Stimulated activated CD4-positive, alpha-beta T cell treated with anti-CD3 and anti-CD28 coated beads, Interleukin-2, amount 100 ng/mL, for 48 hours (primary cell): ENCODE measurements around the gene PKLR.
A peak's percentile ranks its signal among the peaks of the same experiment; 100 is the strongest.
"Not testable (repeated sequence)": the region's sequence is repeated elsewhere in the genome, so short reads cannot be mapped to it uniquely, and the experiment has no call there.

ENCODE experiments used
- DNase-seq, 2 donors: peaks; one replicate each; pipeline ENCODE4 v3.0.0-alpha.2; 2020

PKLR gene

DNA sequence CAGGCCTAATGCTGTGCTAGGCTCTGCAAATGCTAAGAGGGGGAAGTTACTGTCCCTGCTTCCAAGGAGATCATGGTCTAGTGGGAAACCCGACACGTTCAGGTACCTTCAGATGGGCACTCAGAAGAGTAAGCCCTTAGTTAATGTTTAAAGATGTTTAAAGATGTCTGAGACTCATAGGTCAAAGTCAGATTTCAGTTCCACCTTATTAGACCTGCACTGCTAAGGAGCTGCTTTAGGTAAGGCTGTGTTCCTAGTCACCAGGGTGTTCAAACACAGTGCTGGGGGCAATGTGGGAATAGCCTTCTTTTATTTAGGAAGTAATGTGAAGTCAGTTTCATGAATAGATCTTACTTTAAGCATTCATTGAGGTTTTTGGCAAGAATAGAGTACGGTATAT, 15.7 kb upstream of the PKLR start:
- no peak for DNase-seq

DNA sequence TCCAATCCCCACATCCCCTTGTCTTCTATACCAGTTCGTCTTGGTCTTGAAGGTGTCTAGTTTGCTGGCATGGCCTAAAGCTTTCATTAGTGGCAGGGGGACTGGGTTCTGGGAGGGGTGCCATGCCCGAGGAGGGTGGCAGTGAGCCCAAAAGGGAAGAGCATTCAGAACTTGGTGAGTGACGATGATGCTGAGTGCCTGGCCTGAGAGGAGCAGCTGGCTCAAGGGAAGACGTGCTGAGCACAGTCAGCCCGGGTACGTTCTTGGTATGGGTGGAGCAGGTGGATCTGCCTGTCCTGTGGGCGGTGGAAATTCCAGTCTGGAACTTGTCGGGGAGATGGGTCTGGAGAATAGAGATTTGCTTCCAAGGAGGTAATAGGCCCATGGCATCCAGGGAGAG, 12.0 kb upstream of the PKLR start:
- no peak for DNase-seq

DNA sequence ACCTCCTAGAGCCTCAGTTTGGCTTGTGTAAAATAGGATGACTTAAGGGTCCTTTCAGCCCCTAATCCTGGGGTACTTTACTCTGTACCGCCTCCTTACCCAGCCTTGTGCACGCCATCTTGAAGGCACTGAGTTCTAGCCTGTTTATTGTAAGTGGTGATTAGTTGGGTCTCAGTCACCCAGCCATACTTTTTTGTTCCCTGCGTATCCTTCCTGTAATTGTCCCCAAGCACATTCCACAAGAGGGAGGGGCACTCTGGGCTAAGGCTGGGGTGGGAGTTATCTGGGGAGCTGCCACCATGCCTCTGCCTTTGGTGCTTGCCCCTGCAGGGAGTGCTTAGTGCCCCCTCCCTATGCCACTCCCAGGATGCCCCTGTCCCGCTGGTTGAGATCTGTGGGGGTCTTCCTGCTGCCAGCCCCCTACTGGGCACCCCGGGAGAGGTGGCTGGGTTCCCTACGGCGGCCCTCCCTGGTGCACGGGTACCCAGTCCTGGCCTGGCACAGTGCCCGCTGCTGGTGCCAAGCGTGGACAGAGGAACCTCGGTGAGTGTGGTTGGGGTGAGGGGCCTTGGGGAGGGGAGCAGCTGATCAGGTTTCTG, 8.3 kb upstream of the PKLR start:
- no peak for DNase-seq

DNA sequence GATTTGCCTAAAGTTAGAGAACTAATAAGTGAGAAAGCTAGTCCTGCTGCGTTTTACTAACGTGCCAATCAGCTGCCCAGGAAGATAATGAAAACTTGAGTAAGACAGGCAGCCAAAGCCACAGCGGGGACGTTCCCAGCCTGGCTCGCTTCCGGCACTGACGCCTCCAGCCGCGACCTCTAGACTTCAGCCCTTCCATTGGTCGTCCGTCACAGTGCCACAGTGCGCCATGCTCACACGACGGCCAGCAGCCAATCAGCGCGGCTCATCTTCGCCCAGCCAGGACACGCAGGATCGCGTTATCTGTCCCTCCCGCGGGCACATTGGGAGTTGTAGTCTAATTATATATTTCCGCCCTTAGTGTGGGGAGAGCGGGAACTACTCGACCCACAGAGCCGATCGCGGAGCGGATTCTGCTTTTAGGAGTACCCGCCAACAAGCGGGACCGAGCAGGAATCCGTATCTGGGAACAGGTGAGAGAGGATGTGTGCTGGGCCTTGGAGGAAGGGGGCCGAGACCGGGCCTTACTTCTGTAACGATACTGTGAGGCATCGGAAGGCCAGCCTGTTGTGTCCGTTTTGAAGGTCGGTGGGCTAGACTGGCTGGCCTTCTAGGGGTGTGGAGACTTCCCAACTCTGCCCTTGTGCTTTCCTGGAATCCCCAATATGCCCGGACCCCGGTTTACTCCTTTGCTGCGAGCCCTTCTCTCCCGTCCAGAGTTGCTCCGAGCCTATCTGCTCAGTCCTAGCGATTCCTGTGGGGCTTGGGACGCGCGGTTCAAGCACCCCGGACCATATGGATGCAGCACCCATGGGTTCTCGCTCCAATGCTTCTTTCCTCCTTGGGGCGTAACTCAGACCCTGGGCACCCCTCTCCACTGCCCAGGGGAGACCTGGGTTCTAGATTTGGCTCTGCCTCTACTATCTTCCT, 7.5 kb upstream of the PKLR start, which contains the start of gene FDPS:
Gene FDPS, plus strand, starts transcription at position 374 of the 930 bp plus-strand sequence. CDS start 924 bp downstream, outside the sequence.
- DNase-seq = peak; percentile 92

DNA sequence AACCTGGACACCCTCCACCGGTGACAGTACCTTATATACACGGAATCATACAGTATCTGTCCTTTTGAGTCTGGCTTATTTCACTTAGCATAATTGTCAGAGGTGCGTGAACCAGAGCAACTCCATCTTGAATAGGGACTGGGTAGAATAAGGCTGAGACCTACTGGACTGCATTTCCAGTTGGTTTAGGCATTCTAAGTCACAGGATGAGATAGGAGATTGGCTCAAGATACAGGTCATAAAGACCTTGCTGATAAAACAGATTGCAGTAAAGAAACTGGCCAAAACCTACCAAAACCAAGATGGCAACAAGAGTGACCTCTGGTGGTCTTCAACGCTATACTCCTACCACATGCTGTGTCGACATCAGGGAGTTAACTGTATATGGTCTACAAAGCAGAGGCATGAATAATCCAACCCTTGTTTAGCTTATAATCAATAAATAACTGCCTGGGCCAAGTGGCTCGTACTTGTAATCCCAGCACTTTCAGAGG, 6.1 kb upstream of the PKLR start:
- no peak for DNase-seq

DNA sequence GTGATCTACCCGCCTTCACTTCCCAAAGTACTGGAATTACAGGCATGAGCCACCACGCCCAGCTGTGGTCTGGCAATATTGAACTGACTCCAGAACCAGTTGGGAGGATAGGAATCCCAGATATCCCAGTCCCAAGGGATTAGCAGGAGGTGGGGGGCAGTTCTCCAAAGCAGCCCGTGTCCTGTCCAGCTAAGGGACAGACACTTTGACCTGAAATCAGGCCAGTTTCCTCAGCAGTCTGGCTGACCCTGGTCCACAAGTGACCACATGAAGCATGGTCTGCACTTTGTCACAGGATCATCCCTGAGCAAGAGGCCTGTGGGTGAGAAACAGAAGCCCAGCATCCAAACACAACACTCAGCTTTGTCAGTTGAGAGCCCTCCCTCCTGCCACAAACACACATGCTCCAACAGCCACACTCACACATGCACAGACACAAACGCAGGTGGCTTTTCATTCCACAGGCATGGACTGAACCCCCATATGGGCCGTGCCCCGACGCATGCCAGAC, 4.7 kb upstream of the PKLR start:
- no peak for DNase-seq

DNA sequence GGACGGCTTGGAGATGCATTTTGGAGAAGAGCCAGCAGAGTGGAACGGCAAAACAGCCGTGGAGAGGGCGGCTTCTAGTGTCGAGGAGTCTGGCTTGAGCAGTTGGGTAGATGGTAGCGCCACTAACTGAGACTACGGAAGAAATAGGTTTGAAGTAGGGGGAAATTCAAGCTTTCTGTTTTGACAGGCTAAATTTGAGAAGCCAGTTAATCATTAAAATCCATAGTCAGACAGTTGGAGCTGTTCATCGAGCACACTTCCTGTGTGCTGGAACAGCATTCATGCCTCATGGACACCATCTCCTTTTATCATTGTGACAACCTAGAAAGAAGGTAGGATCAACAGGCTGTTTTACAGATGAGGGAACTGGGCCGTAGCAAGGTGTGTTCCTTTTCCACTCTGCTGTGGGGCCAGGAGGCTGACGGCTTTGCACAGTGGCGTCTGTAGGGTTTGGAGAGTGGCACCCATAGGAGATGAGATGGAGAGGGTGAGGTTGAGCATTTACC, 3.4 kb upstream of the PKLR start:
- DNase-seq = no peak

DNA sequence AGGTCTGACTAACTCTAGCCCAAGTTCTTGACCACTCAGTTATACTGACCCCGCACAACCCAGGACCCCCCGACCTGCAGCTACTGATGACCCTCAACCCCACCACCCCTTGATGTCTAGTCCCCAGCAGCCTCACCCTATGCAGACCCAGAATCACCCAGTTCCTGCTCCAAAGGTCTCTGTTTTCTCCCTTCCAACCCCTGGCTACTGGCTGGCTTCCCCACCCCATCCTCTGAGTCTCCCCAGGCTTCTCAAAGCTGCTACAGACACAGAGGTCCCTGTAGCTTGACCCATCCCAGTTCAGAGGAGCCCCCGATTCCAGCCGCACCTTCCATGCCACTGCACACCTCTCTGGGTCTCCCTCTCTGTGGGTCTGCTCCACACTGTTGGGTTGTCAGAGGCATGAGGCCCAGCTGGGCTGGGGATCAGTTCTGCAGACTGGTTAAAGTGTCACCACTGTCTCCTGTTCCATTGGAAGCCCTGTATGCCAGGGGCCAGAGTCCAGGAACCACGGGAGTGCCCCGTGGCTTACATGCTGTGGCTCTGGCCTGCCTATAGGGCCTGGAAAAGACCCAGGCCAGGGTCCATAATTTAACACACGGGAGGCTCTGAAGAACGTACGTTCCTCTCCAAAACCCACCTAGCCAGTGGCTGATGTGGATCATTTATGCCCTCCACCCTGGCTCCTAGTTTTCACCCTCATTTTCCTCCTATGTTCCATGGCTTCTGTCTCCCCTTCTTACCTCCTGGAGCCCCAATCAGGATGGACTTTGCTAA, 497 bp downstream of the PKLR start:
- no peak for DNase-seq

DNA sequence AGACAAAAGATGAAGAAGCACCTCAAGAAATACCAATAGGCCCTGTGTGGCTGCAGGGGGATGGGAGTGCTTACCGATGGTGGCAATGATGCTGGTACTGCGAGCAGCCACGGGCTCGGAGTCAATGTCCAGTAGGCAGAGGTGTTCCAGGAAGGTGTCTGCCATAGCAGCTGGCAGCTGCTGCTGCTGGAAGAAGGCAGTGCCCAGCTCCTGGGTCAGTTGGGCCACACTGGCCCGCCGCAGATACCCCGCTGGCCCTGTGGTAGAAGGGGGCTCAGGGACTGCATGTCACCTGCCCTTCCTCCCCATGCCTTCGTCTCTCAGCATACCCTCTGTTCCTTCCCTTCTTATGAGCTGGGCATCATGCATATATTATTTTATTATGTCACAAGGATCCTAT, 1.2 kb downstream of the PKLR start:
- no peak for DNase-seq

DNA sequence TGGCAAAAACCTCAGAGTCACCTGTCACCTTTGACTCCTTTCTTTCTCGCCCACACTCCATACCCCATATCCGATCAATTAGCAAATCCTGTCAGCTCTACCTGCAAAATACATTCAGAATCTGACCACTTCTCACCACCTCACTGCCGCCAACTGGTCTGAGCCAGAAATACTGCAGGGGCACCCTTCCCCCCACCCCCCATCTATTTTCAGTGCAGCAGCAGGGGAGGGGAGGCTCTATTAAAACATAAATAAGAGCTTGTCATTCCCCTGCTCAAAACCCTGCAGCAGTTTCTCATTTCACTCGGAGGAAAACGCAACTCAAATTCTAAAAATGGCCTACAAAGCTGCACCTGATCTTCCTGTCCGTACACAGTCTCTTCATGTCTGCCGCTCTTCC, 3.9 kb downstream of the PKLR start:
- DNase-seq = no peak

DNA sequence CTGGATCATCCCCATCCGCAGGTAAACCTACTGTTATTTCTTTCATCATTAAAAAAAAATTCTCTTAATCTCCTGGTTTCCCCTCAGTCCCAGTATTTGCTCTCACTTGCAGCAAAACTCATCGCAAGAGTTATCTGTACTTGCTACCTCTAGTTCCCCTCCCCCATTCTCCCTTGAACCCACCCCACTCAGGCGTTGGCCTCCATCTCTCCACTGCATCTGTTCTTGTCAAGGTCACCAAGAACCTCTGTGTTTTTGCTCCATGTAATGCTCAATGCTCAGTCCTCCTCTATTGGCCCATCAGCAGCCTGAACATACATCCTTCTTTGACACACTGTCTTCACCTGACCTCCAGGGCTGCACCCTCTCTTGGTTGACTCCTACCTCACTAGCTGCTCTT, 4.6 kb downstream of the PKLR start:
- DNase-seq = no peak

DNA sequence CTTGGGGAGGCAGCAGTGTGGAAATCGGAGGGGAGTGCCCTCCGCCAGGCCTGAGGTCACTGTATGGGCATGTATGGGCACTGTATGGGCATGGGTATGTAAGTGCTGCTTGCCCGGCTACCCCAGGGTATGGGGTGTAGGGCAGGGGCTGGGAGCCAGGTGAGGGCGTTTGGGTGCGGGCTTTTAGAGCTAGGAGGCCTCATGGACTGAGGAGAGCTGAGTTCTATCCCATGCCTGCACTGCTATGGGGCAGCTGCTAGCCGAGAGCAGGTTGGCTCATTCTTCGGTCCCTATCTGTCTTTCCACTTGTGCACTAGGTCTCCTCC, 5.3 kb downstream of the PKLR start:
- no peak for DNase-seq

DNA sequence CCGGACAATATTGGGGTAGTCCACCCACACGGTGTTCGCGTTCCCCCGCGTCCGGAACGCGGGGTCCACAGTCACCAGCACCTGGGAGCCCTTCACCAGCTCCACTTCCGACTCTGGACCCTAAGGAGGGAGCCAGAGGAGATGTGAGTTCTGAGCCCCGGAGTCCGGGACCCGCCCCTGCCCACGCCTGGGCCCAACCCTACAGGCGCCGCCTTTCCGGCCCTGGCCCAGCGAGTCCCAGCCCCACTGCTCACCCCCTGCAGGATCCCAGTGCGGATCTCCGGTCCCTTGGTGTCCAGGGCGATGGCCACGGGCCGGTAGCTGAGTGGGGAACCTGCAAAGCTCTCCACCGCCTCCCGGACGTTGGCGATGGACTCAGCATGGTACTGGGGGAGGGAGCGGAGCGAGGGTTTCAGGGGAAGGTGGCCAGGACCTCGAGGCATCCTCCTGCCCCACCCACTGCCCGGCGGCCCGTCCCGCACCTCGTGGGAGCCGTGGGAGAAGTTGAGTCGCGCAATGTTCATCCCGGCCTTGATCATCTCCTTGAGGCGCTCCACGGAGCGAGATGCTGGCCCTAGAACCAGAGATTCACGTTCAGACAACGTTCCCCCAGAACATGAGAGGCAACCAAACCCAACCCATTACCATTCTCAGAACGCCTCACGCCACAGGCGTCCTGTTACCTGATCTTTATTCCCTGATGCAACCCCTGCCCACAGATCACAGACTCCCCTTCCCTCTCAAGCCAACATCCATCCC, 5.9 kb downstream of the PKLR start:
- no peak for DNase-seq

DNA sequence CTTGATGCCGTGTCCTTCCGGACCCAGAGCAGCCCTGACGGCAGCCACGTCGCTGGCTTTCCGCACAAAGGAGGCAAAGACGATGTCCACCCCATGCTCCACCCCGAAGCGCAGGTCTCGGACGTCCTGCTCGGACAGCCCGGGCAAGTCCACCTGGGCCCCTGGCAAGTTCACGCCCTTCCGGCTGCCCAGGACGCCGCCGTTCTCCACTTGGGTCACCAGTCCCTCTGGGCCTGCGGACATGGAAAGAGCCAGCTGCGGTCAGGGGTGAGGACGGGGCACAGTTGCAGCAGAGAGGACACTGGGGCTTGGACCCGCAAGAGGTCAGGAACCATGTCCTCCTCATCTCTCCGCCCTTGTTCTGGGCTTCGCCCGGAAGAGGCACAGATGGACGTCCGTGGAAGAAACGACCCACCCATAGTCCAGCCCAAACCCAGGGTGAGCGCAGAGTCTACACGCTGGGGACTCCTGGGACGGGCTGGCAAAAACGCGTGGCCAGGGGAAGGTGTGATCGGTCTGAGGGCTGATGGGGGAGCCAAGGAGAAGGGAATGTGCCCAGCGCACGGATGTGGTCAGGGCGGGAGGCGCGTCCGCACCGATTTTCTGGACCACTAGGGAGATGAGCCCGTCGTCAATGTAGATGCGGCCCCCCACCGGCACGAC, 6.6 kb downstream of the PKLR start:
- DNase-seq = no peak

DNA sequence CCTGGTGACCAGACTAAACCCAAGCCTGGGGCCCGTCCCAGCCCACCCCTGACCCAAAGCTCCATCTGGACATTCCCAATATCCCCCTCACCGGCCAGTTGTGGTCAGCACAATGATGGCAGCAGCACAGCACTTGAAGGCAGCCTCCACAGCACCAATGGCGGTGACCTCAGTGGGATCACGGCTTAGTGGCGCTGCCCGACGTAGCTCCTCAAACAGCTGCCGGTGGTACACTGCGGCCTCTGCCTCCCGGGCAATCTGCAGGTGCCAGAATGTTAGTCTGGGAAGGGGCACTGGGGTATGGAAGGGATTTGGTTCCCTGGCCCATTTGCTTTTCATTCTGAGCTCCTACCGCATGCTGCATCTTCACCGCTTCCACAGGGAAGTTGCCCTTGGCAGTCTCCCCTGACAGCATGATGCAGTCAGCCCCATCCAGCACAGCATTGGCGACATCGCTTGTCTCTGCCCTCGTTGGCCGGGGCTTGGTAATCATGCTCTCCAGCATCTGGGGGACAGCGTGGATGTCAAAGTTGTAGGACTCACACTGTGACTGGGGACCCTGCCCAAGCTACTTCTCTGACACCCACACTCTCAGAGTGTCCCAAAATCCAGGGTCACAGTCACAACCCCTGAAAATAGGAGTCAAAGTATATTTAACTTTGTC, 8.0 kb downstream of the PKLR start:
- no peak for DNase-seq

DNA sequence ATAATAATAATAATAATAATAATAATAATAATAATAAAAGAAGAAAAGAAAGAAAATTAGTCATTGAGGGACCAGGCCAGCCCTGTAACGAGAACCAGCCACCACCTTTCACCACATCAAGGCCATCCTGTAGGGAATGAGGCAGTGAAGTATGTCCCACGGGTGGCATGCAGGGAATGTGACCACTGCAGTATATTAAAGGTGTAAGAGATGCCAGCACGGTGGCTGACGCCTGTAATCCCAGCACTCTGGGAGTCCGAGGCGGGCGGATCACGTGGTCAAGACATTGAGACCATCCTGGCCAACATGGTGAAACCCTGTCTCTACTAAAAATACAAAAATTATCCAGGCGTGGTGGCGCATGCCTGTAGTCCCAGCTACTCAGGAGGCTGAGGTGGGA, 10.2 kb downstream of the PKLR start:
- DNase-seq = not testable (repeated sequence)

DNA sequence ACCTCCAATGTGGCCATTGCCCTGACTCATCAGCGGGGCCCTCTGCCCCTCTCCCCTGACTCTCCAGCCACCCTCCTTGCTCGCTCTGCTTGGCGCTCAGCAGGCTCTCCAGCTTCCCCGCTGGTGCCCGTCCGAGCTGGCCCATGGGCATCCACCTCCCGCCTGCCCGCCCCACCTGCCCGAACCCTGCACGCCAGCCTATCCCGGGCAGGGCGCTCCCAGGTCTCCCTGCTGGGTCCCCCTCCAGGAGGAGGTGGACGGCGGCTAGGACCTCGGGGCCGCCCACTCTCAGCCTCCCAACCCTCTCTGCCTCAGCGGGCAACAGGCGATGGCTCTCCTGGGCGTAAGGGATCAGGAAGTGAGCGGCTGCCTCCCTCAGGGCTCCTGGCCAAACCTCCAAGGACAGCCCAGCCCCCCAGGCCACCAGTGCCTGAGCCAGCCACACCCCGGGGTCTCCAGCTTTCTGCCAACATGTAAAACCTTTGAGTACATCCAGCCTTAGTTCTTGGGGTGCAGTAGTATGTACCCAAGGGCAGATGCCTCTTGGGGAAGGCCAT, 13.2 kb downstream of the PKLR start:
- DNase-seq = no peak

DNA sequence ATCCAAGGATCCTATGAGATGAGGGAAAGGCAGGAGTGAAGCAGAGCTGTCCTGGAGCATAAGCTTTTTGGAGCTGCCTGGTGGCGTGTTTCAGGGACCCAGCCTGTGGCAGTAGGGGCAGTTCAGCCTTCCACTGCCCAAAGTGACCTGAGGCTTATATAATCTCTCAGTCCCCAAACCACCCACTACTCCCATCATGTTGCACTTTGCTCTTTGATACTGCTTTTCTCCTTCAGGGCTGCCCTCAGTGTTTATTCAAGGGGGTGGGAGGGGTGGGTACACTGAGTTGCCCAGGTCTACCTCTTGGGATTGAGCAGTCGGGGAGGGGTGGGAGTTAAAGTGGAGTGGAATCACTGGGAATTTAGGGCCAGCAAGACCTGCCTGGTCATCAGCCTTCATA, 14.7 kb downstream of the PKLR start:
- no peak for DNase-seq

DNA sequence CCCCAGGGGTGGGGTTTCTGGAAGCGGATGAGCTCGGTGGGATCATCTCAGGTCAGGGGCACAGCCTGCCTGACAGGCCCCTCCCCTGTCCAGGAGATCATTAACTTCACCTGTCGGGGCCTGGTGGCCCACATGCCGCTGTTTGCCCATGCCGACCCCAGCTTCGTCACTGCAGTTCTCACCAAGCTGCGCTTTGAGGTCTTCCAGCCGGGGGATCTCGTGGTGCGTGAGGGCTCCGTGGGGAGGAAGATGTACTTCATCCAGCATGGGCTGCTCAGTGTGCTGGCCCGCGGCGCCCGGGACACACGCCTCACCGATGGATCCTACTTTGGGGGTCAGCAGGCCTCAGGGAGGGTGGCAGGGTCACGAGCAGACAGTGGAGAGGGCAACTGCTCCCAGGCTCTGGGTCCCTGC, 15.6 kb downstream of the PKLR start:
- no peak for DNase-seq

DNA sequence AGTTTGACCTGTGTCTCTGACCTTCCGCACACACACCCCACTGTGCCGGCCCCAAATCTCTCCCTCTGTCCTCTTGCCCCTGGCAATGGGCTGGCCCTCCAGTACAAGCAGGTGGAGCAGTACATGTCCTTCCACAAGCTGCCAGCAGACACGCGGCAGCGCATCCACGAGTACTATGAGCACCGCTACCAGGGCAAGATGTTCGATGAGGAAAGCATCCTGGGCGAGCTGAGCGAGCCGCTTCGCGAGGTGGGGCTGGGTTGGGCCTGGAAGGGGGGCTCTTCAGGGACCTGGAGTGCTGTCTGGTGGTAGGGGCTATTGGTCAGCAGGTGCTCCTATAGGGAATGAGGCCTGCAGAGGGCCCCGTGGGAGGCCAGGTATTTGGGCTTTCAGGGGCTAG, 16.2 kb downstream of the PKLR start:
- DNase-seq = no peak

DNA sequence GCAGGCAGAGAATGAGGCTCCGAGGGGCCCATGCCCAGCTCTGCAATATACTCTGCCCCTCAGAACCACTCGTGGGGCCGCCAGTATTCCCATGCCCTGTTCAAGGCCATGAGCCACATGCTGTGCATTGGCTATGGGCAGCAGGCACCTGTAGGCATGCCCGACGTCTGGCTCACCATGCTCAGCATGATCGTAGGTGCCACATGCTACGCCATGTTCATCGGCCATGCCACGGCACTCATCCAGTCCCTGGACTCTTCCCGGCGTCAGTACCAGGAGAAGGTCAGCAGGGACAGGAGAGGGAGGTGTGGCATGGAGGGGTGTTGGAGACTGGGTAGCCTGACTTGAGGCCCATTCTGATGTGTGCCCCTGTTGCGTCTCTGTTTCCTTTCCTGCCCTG, 16.8 kb downstream of the PKLR start:
- no peak for DNase-seq
